ENCODE data around the gene MAGI2.

The MAGI2 gene

GRCh38 chr7:78493401-78493800 lies 960.1 kb downstream of the MAGI2 start:
- DNase-seq (ENCODE audit: low read depth, low spot score), result no peak

GRCh38 chr7:78492146-78492545 lies 961.3 kb downstream of the MAGI2 start:
- DNase-seq (ENCODE audit: low read depth, low spot score), result no peak

GRCh38 chr7:78490524-78490923 lies 962.9 kb downstream of the MAGI2 start:
- DNase-seq (ENCODE audit: low read depth, low spot score), result no peak

- no peak for DNase-seq (ENCODE audit: low read depth, low spot score)
Observed at GRCh38 chr7:78489476-78490240, 963.8 kb downstream of the MAGI2 start.

GRCh38 chr7:78487464-78487863 lies 966.0 kb downstream of the MAGI2 start:
- no peak for DNase-seq (ENCODE audit: low read depth, low spot score)

GRCh38 chr7:78479348-78479747 lies 974.1 kb downstream of the MAGI2 start:
- no peak for DNase-seq (ENCODE audit: low read depth, low spot score)

- DNase-seq (ENCODE audit: low read depth, low spot score), result no peak
Observed at GRCh38 chr7:78476851-78477405, 976.5 kb downstream of the MAGI2 start.

GRCh38 chr7:78473571-78474301 lies 979.7 kb downstream of the MAGI2 start:
- no peak for DNase-seq (ENCODE audit: low read depth, low spot score)

GRCh38 chr7:78473021-78473420 lies 980.4 kb downstream of the MAGI2 start:
- no peak for DNase-seq (ENCODE audit: low read depth, low spot score)

- no peak for DNase-seq (ENCODE audit: low read depth, low spot score)
Observed at GRCh38 chr7:78472519-78472918, 980.9 kb downstream of the MAGI2 start.

- no peak for DNase-seq (ENCODE audit: low read depth, low spot score)
Observed at GRCh38 chr7:78465894-78466293, 987.6 kb downstream of the MAGI2 start.

GRCh38 chr7:78463039-78463438 lies 990.4 kb downstream of the MAGI2 start:
- no peak for DNase-seq (ENCODE audit: low read depth, low spot score)

- DNase-seq (ENCODE audit: low read depth, low spot score), result no peak
Observed at GRCh38 chr7:78450706-78451105, 1002.8 kb downstream of the MAGI2 start.

- DNase-seq (ENCODE audit: low read depth, low spot score), result no peak
Observed at GRCh38 chr7:78448911-78449310, 1004.6 kb downstream of the MAGI2 start.

GRCh38 chr7:78444267-78444666 lies 1009.2 kb downstream of the MAGI2 start:
- DNase-seq (ENCODE audit: low read depth, low spot score), result no peak

GRCh38 chr7:78443811-78444210 lies 1009.7 kb downstream of the MAGI2 start:
- no peak for DNase-seq (ENCODE audit: low read depth, low spot score)

GRCh38 chr7:78441737-78442136 lies 1011.7 kb downstream of the MAGI2 start:
- no peak for DNase-seq (ENCODE audit: low read depth, low spot score)

GRCh38 chr7:78438433-78438832 lies 1015.0 kb downstream of the MAGI2 start:
- no peak for DNase-seq (ENCODE audit: low read depth, low spot score)

- DNase-seq (ENCODE audit: low read depth, low spot score), result no peak
Observed at GRCh38 chr7:78437118-78437517, 1016.3 kb downstream of the MAGI2 start.

- DNase-seq (ENCODE audit: low read depth, low spot score), result no peak
Observed at GRCh38 chr7:78435355-78435754, 1018.1 kb downstream of the MAGI2 start.

GRCh38 chr7:78434281-78434680 lies 1019.2 kb downstream of the MAGI2 start:
- DNase-seq (ENCODE audit: low read depth, low spot score), result no peak

- no peak for DNase-seq (ENCODE audit: low read depth, low spot score)
Observed at GRCh38 chr7:78433421-78433820, 1020.0 kb downstream of the MAGI2 start.

- DNase-seq (ENCODE audit: low read depth, low spot score), result no peak
Observed at GRCh38 chr7:78429878-78430277, 1023.6 kb downstream of the MAGI2 start.

All from activated CD4-positive, CD25-positive, alpha-beta regulatory T cell treated with anti-CD3 and anti-CD28 coated beads, Interleukin-2, amount 50 U/mL, for 16 hours (primary cell).